CD4-positive, alpha-beta memory T cell (primary cell): Measurements from ENCODE around the gene LARP6. TPM values are rescaled to one million over a fixed set of nuclear protein-coding genes. Genes with fewer than 3 reads are reported as not detected.

Source experiments
- CTCF ChIA-PET: fragments of 350-600 bp; sonication (Branson Sonifier 250); formaldehyde crosslinking; loops from one replicate; lab custom pipeline; 2021; ENCODE audit warnings: inconsistent platforms; ENCODE audit not compliant: partially characterized antibody; lab: Charles Lee
- POLR2A ChIA-PET: fragments of 350-600 bp; sonication (Branson Sonifier 250); formaldehyde crosslinking; loops from one replicate; lab custom pipeline; 2021; ENCODE audit not compliant: partially characterized antibody; lab: Charles Lee
- DNase-seq, 5 donors: peaks; one replicate each; pipeline versions ENCODE4 v3.0.0 to v3.0.0-alpha.2; 2020 to 2022; ENCODE audit warnings: mixed read lengths in 1 of 5
- H3K27ac ChIP-seq: one replicate; pipeline ENCODE4 v1.7.0; 2013; ENCODE audit warnings: low read depth, low read length
- H3K27me3 ChIP-seq: 2 replicates; pipeline ENCODE4 v1.7.0; 2013; ENCODE audit warnings: mild to moderate bottlenecking, low read length, moderate library complexity; ENCODE audit not compliant: insufficient read depth
- H3K36me3 ChIP-seq: 2 replicates; pipeline ENCODE4 v1.7.0; 2013; ENCODE audit warnings: mild to moderate bottlenecking, low read length, moderate library complexity; ENCODE audit not compliant: insufficient read depth
- H3K4me1 ChIP-seq: 2 replicates; pipeline ENCODE4 v1.7.0; 2013; ENCODE audit warnings: mild to moderate bottlenecking, low read length, moderate library complexity; ENCODE audit not compliant: insufficient read depth
- H3K4me3 ChIP-seq, 2 donors: one replicate each; pipeline ENCODE4 v1.7.0; 2013; ENCODE audit warnings: low read length in 2 of 2, mild to moderate bottlenecking in 1 of 2
- H3K9me3 ChIP-seq, 2 donors: one replicate each; pipeline ENCODE4 v1.7.0; 2013; ENCODE audit warnings: low read length in 2 of 2, control low read depth in 1 of 2; ENCODE audit not compliant: control insufficient read depth in 1 of 2
- H3K27ac Mint-ChIP-seq, 7 donors: one replicate each; pipeline ENCODE4 v1.8.0; 2020 to 2021; ENCODE audit warnings: mixed read lengths in 7 of 7, mild to moderate bottlenecking in 6 of 7, inconsistent platforms in 3 of 7, moderate library complexity in 3 of 7
- H3K27me3 Mint-ChIP-seq, 2 donors: one replicate each; pipeline ENCODE4 v1.8.0; 2020 to 2021; ENCODE audit warnings: mixed read lengths in 2 of 2
- H3K36me3 Mint-ChIP-seq, 2 donors: one replicate each; pipeline ENCODE4 v1.8.0; 2020 to 2021; ENCODE audit warnings: mixed read lengths in 2 of 2, inconsistent platforms in 1 of 2, mild to moderate bottlenecking in 1 of 2
- H3K4me1 Mint-ChIP-seq, 4 donors: one replicate each; pipeline ENCODE4 v1.8.0; 2020 to 2021; ENCODE audit warnings: mixed read lengths in 4 of 4, mild to moderate bottlenecking in 1 of 4
- H3K4me3 Mint-ChIP-seq, 8 donors: one replicate each; pipeline ENCODE4 v1.8.0; 2020 to 2021; ENCODE audit warnings: mixed read lengths in 8 of 8, mild to moderate bottlenecking in 7 of 8, moderate library complexity in 6 of 8, inconsistent platforms in 3 of 8
- H3K9me3 Mint-ChIP-seq, 8 donors: one replicate each; pipeline ENCODE4 v1.8.0; 2020 to 2021; ENCODE audit warnings: mixed read lengths in 8 of 8, mild to moderate bottlenecking in 5 of 8, inconsistent platforms in 3 of 8, moderate library complexity in 1 of 8
- intact Hi-C: fragments of 100-400 bp; cut with micrococcal nuclease; formaldehyde crosslinking; loops from one replicate; pipeline ENCODE4 v1.15.1; 2023
- polyA plus RNA-seq, 2 donors: library from polyadenylated mRNA; unstranded; fragments of 300-500 nt; fragmentation: Illumina TruSeq; gene quantifications; one replicate each; pipeline ENCODE4 v1.2.3, GENCODE V29; 2021
- total RNA-seq, 2 experiments: library from RNA; stranded (reverse); gene quantifications; one replicate each; pipeline ENCODE4 v1.2.3, GENCODE V29; 2021

LARP6 gene
- total and polyA plus RNA-seq, 4 experiments from 2014 or later: not detected

GRCh38 chr15:70793694-70794093 is 60.3 kb downstream of the LARP6 start:
- DNase-seq: no peak
- H3K9me3 Mint-ChIP-seq: no peaks in the 10 kb centered on the region
- no peak overlapping the region for H3K4me3 Mint-ChIP-seq
- H3K36me3 Mint-ChIP-seq: no peaks in the 10 kb centered on the region
- ChIA-PET POLR2A (no interaction called here), CTCF (interaction anchor here (2.0 kb wide), 1 partner anchor 32 kb away, joined by 6 read pairs; no protein-coding TSS in a partner anchor)
- H3K27me3 ChIP-seq: no peaks in the 10 kb centered on the region
- peaks cover 8 to 14% of the 10 kb centered on the region in 2 donors for H3K27me3 Mint-ChIP-seq
- H3K27ac ChIP-seq: no peak overlapping the region
- intact Hi-C loops: no loop called here
- no peaks in the 10 kb centered on the region for H3K36me3 ChIP-seq
- no peaks in the 10 kb centered on the region for H3K4me1 Mint-ChIP-seq
- no peak overlapping the region for H3K27ac Mint-ChIP-seq
- H3K4me1 ChIP-seq: no peaks in the 10 kb centered on the region
- no peaks in the 10 kb centered on the region for H3K9me3 ChIP-seq
- no peak overlapping the region for H3K4me3 ChIP-seq

GRCh38 chr15:70792171-70792573 is 61.8 kb downstream of the LARP6 start:
- Histone ChIP-seq H3K27me3 (no peaks in the 10 kb centered on the region), H3K4me1 (no peaks in the 10 kb centered on the region), H3K4me3 (no peak overlapping the region), H3K9me3 (no peaks in the 10 kb centered on the region), H3K27ac (no peak overlapping the region), H3K36me3 (no peaks in the 10 kb centered on the region)
- peaks cover 8 to 13% of the 10 kb centered on the region in 2 donors for H3K27me3 Mint-ChIP-seq
- no peaks in the 10 kb centered on the region for H3K36me3 Mint-ChIP-seq
- POLR2A ChIA-PET: no interaction called here
- no peaks in the 10 kb centered on the region for H3K4me1 Mint-ChIP-seq
- H3K9me3 Mint-ChIP-seq: no peaks in the 10 kb centered on the region
- no peak overlapping the region for H3K4me3 Mint-ChIP-seq
- H3K27ac Mint-ChIP-seq: no peak overlapping the region
- no peak for DNase-seq
- CTCF ChIA-PET: no interaction called here
- intact Hi-C loops: no loop called here

- POLR2A ChIA-PET: no interaction called here
- no peaks in the 10 kb centered on the region for H3K4me1 ChIP-seq
- no peaks in the 10 kb centered on the region for H3K9me3 Mint-ChIP-seq
- intact Hi-C loops: no loop called here
- no peak for DNase-seq
- H3K27me3 ChIP-seq: no peaks in the 10 kb centered on the region
- no peak overlapping the region for H3K27ac ChIP-seq
- H3K9me3 ChIP-seq: no peaks in the 10 kb centered on the region
- CTCF ChIA-PET: no interaction called here
- H3K36me3 Mint-ChIP-seq: no peaks in the 10 kb centered on the region
- H3K4me3 Mint-ChIP-seq: no peak overlapping the region
- no peaks in the 10 kb centered on the region for H3K4me1 Mint-ChIP-seq
- H3K4me3 ChIP-seq: no peak overlapping the region
- no peak overlapping the region for H3K27ac Mint-ChIP-seq
- no peaks in the 10 kb centered on the region for H3K36me3 ChIP-seq
- H3K27me3 Mint-ChIP-seq: peaks cover 7 to 11% of the 10 kb centered on the region in 2 donors
These were observed 62.7 kb downstream of the LARP6 start for GRCh38 chr15:70791259-70791658.

- H3K4me3 ChIP-seq: no peak overlapping the region
- no peaks in the 10 kb centered on the region for H3K4me1 ChIP-seq
- ChIA-PET CTCF (interaction anchor here (1.6 kb wide), 1 partner anchor 8 kb away, joined by 4 read pairs; no protein-coding TSS in a partner anchor), POLR2A (no interaction called here)
- H3K36me3 ChIP-seq: no peaks in the 10 kb centered on the region
- H3K27me3 ChIP-seq: no peaks in the 10 kb centered on the region
- peaks cover 0 to 5% (median 3%) of the 10 kb centered on the region in 4 donors for H3K4me1 Mint-ChIP-seq
- no peaks in the 10 kb centered on the region for H3K36me3 Mint-ChIP-seq
- no peak overlapping the region for H3K27ac ChIP-seq
- no peaks in the 10 kb centered on the region for H3K9me3 ChIP-seq
- no peak for DNase-seq
- no peaks in the 10 kb centered on the region for H3K9me3 Mint-ChIP-seq
- peaks cover 7% of the 10 kb centered on the region in 2 donors for H3K27me3 Mint-ChIP-seq
- intact Hi-C loops: no loop called here
- H3K4me3 Mint-ChIP-seq: no peak overlapping the region
- H3K27ac Mint-ChIP-seq: no peak overlapping the region
These were observed 64.7 kb downstream of the LARP6 start for GRCh38 chr15:70789213-70789612.

- H3K27me3 Mint-ChIP-seq: peaks cover 6 to 8% of the 10 kb centered on the region in 2 donors
- POLR2A ChIA-PET: no interaction called here
- H3K27ac ChIP-seq: no peak overlapping the region
- CTCF ChIA-PET: interaction anchor here (1.6 kb wide), 1 partner anchor 9 kb away, joined by 4 read pairs; no protein-coding TSS in a partner anchor
- H3K4me3 ChIP-seq: no peak overlapping the region
- no peak overlapping the region for H3K4me3 Mint-ChIP-seq
- DNase-seq: no peak
- H3K27me3 ChIP-seq: no peaks in the 10 kb centered on the region
- H3K9me3 Mint-ChIP-seq: no peaks in the 10 kb centered on the region
- H3K36me3 ChIP-seq: no peaks in the 10 kb centered on the region
- H3K36me3 Mint-ChIP-seq: no peaks in the 10 kb centered on the region
- no peak overlapping the region for H3K27ac Mint-ChIP-seq
- H3K4me1 Mint-ChIP-seq: peaks cover 0 to 5% (median 3%) of the 10 kb centered on the region in 4 donors
- no peaks in the 10 kb centered on the region for H3K4me1 ChIP-seq
- H3K9me3 ChIP-seq: no peaks in the 10 kb centered on the region
- intact Hi-C loops: no loop called here
These were observed 65.6 kb downstream of the LARP6 start for GRCh38 chr15:70788114-70789049.

DNA sequence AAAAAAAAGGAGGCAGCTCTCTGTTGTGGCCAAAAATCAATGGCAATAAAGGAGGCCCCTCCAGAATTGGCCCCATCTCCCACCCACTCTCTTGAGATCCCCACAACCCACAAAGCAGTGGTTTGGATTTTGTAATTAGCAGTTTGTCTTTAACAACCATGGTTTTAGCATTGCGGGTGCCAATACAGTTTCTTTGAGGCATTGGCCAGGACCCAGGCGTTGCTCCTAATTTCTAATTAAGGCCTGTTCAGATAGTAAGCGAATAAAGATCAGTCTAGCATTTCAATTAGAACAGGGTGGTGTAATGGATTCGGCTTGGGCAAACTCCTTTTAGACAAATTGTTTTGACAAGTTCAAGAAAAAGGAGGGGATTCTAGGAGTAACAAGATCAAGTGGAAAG is 67.0 kb downstream of the LARP6 start:
- H3K4me1 Mint-ChIP-seq: peaks cover 0 to 5% (median 3%) of the 10 kb centered on the region in 4 donors
- no peak overlapping the region for H3K4me3 Mint-ChIP-seq
- no peaks in the 10 kb centered on the region for H3K36me3 ChIP-seq
- H3K4me1 ChIP-seq: no peaks in the 10 kb centered on the region
- intact Hi-C loops: no loop called here
- H3K9me3 ChIP-seq: no peaks in the 10 kb centered on the region
- H3K27ac Mint-ChIP-seq: no peak overlapping the region
- ChIA-PET CTCF (no interaction called here), POLR2A (no interaction called here)
- H3K36me3 Mint-ChIP-seq: no peaks in the 10 kb centered on the region
- DNase-seq: no peak
- peaks cover 2 to 5% of the 10 kb centered on the region in 2 donors for H3K27me3 Mint-ChIP-seq
- no peaks in the 10 kb centered on the region for H3K9me3 Mint-ChIP-seq
- H3K4me3 ChIP-seq: no peak overlapping the region
- no peaks in the 10 kb centered on the region for H3K27me3 ChIP-seq
- no peak overlapping the region for H3K27ac ChIP-seq

GRCh38 chr15:70783610-70784022 is 70.3 kb downstream of the LARP6 start:
- ChIA-PET POLR2A (no interaction called here), CTCF (no interaction called here)
- H3K27ac ChIP-seq: no peak overlapping the region
- no peak overlapping the region for H3K27ac Mint-ChIP-seq
- H3K27me3 ChIP-seq: no peaks in the 10 kb centered on the region
- DNase-seq: no peak
- H3K4me1 ChIP-seq: no peaks in the 10 kb centered on the region
- H3K4me3 ChIP-seq: no peak overlapping the region
- no peaks in the 10 kb centered on the region for H3K36me3 Mint-ChIP-seq
- H3K9me3 ChIP-seq: no peaks in the 10 kb centered on the region
- H3K27me3 Mint-ChIP-seq: peaks cover 11% of the 10 kb centered on the region in 2 donors
- intact Hi-C loops: no loop called here
- no peaks in the 10 kb centered on the region for H3K36me3 ChIP-seq
- H3K9me3 Mint-ChIP-seq: no peaks in the 10 kb centered on the region
- H3K4me3 Mint-ChIP-seq: no peak overlapping the region
- H3K4me1 Mint-ChIP-seq: peaks cover 0 to 5% (median 3%) of the 10 kb centered on the region in 4 donors
